AML-193 (cell line): ENCODE measurements around the gene HOXC10.

Experiments
- DNase-seq, 2 experiments: peaks; one replicate each; lab custom pipeline; 2025; lab: John Stamatoyannopoulos, UW

HOXC10 gene

GRCh38 chr12:53950789-53951576 lies 34.0 kb upstream of the HOXC10 start:
- no peak for DNase-seq

GRCh38 chr12:53951577-53952334 lies 33.2 kb upstream of the HOXC10 start:
- no peak for DNase-seq

- DNase-seq = no peak
These were observed 32.6 kb upstream of the HOXC10 start for GRCh38 chr12:53952335-53952694.

- no peak for DNase-seq
These were observed 31.8 kb upstream of the HOXC10 start for GRCh38 chr12:53952871-53953734.

GRCh38 chr12:53953831-53954693 lies 30.9 kb upstream of the HOXC10 start:
- no peak for DNase-seq

GRCh38 chr12:53954694-53955035 lies 30.3 kb upstream of the HOXC10 start, which contains the start of gene HOXC12:
Gene HOXC12, plus strand, starts transcription at chr12:53954903. Its CDS starts 27 bp downstream, at chr12:53954930.
- DNase-seq = no peak

- DNase-seq = no peak
These were observed 29.7 kb upstream of the HOXC10 start for GRCh38 chr12:53955036-53955775.

- DNase-seq = no peak
These were observed 29.1 kb upstream of the HOXC10 start for GRCh38 chr12:53955776-53956250.

- peak; percentile 58 to 61 for DNase-seq
These were observed 28.6 kb upstream of the HOXC10 start for GRCh38 chr12:53956251-53956887.

- peak; percentile 41 to 49 for DNase-seq
These were observed 27.9 kb upstream of the HOXC10 start for GRCh38 chr12:53956914-53957536.

GRCh38 chr12:53958128-53958527 lies 26.8 kb upstream of the HOXC10 start:
- DNase-seq = no peak

- DNase-seq = no peak
These were observed 25.6 kb upstream of the HOXC10 start for GRCh38 chr12:53959314-53959713.

- no peak for DNase-seq
These were observed 24.5 kb upstream of the HOXC10 start for GRCh38 chr12:53960187-53961024.

GRCh38 chr12:53961025-53961761 lies 23.8 kb upstream of the HOXC10 start:
- no peak for DNase-seq

- no peak for DNase-seq
These were observed 21.9 kb upstream of the HOXC10 start for GRCh38 chr12:53963005-53963404.

- no peak for DNase-seq
These were observed 21.3 kb upstream of the HOXC10 start for GRCh38 chr12:53963434-53964314.

- DNase-seq = no peak
These were observed 20.6 kb upstream of the HOXC10 start for GRCh38 chr12:53964315-53964713.
